ENCODE results near the gene STEAP3. TPM values are rescaled to one million over a fixed set of nuclear protein-coding genes. Genes with fewer than 3 reads are reported as not detected.

Gene STEAP3
- 62.8 and 90.5 TPM in 2 replicates for total RNA-seq

GRCh38 chr2:119223521-119224390 lies at the start of gene STEAP3:
Gene STEAP3, plus strand, starts transcription at chr2:119223834. Its CDS starts 7,179 bp downstream, at chr2:119231013.

Other genes with a start within 250 kb of the STEAP3 start
- not detected in 2 replicates for gene C1QL2, start 65.1 kb upstream of the STEAP3 start, total RNA-seq
- gene C2orf76, start 143.0 kb downstream of the STEAP3 start, total RNA-seq, result 5.1 and 5.9 TPM in 2 replicates
- 121 and 132 TPM in 2 replicates for gene DBI, start 143.1 kb downstream of the STEAP3 start, total RNA-seq
- 0.20 TPM in 1 of 2 replicates, not detected in the other for gene TMEM37, start 208.0 kb downstream of the STEAP3 start, total RNA-seq